ENCODE data around the gene STK24. TPM values are rescaled to one million over a fixed set of nuclear protein-coding genes. Genes with fewer than 3 reads are reported as not detected.

Gene STK24
- total RNA-seq, 1 donor from 2014 or later, result 168 TPM

DNA sequence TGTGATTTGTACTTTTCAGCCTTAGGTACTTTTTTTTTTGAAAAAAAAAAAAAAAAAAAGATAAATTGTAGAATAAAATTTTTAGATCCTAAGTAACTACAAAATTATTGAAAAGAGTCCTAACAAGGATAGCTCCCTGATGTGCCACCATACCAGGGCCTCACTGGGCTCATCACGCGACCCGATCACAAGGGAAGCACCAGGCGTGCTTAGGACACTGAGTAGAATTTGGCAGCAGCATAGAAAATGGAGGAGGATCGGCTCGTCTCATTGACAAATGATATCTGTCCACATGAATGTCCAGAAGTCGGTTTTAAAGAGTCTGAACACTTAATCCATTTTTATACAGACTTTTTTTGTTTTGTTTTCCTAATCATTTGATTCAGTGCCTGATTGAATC lies 179.0 kb downstream of the STK24 start:
- Histone ChIP-seq H3K36me3 (ENCODE audit: control insufficient read depth, insufficient read depth, low read length) (no peaks in the 10 kb centered on the region), H3K27me3 (ENCODE audit: control insufficient read depth, insufficient read depth, low read length) (no peaks in the 10 kb centered on the region), H3K4me3 (ENCODE audit: low read depth, low read length) (no peak overlapping the region)
- TF ChIP-seq, protein P1, sequence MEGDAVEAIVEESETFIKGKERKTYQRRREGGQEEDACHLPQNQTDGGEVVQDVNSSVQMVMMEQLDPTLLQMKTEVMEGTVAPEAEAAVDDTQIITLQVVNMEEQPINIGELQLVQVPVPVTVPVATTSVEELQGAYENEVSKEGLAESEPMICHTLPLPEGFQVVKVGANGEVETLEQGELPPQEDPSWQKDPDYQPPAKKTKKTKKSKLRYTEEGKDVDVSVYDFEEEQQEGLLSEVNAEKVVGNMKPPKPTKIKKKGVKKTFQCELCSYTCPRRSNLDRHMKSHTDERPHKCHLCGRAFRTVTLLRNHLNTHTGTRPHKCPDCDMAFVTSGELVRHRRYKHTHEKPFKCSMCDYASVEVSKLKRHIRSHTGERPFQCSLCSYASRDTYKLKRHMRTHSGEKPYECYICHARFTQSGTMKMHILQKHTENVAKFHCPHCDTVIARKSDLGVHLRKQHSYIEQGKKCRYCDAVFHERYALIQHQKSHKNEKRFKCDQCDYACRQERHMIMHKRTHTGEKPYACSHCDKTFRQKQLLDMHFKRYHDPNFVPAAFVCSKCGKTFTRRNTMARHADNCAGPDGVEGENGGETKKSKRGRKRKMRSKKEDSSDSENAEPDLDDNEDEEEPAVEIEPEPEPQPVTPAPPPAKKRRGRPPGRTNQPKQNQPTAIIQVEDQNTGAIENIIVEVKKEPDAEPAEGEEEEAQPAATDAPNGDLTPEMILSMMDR (IDR thresholded peaks at IDR 0.05; ENCODE audit: insufficient read depth, low read length, severe bottlenecking), result no peak
- no peak for DNase-seq (ENCODE audit: low read depth)
- no peak for FAIRE-seq

- FAIRE-seq (no peak), DNase-seq (ENCODE audit: low read depth) (no peak)
- TF ChIP-seq, protein P1 (IDR thresholded peaks at IDR 0.05; ENCODE audit: insufficient read depth, low read length, severe bottlenecking), result no peak
- Histone ChIP-seq H3K36me3 (ENCODE audit: control insufficient read depth, insufficient read depth, low read length) (no peaks in the 10 kb centered on the region), H3K4me3 (ENCODE audit: low read depth, low read length) (no peak overlapping the region), H3K27me3 (ENCODE audit: control insufficient read depth, insufficient read depth, low read length) (no peaks in the 10 kb centered on the region)
These were observed 179.7 kb downstream of the STK24 start for GRCh38 chr13:98397221-98397620.

GRCh38 chr13:98396071-98396710 lies 180.7 kb downstream of the STK24 start:
- Histone ChIP-seq H3K4me3 (ENCODE audit: low read depth, low read length) (no peak overlapping the region), H3K36me3 (ENCODE audit: control insufficient read depth, insufficient read depth, low read length) (no peaks in the 10 kb centered on the region), H3K27me3 (ENCODE audit: control insufficient read depth, insufficient read depth, low read length) (no peaks in the 10 kb centered on the region)
- TF ChIP-seq, protein P1 (IDR thresholded peaks at IDR 0.05; ENCODE audit: insufficient read depth, low read length, severe bottlenecking), result no peak
- DNase-seq (ENCODE audit: low read depth) (no peak), FAIRE-seq (no peak)

Other genes starting within 250 kb of the STK24 start
- gene SLC15A1, start 175.6 kb upstream of the STK24 start, total RNA-seq, result 0.77 TPM in 1 of 2 replicates, not detected in the other